Muscle of arm (tissue), 12 donors: ENCODE results near the gene ING3. TPM values are rescaled to one million over a fixed set of nuclear protein-coding genes. Genes with fewer than 3 reads are reported as not detected.

Experiments
- DNase-seq: peaks from one replicate; pipeline ENCODE4 v3.0.0-alpha.2; 2013
- polyA plus RNA-seq, 12 donors: library from polyadenylated mRNA; unstranded; fragments of 120-200 nt; gene quantifications; one replicate each; pipeline ENCODE4 v1.2.1, GENCODE V29; 2013; ENCODE audit not compliant: insufficient read length in 12 of 12

Gene ING3
- polyA plus RNA-seq, 12 donors = 14.2 to 32.3 (median 22.5) TPM; not detected in 1

DNA sequence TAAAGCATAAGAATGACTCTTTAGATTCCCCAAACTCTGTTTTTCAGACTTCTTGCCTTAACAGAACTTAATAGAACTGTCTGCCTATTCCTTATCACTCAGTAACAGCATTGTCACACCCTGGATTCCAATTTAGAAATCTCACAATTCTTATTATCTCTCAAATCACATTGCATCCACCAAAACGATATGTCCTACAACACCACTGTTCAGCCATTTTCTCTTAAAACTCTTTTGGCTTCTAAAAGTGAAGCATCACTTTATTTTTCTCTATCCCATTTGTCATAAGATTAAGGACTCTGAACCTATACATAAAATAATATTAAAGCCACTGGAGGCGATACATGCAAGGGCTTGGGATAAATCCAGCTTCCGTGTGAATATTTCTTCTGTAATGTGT is 36.7 kb downstream of the ING3 start:
- no peak for DNase-seq

- peak; percentile 94 for DNase-seq
Measured at GRCh38 chr7:120987683-120988590, 37.4 kb downstream of the ING3 start.

DNA sequence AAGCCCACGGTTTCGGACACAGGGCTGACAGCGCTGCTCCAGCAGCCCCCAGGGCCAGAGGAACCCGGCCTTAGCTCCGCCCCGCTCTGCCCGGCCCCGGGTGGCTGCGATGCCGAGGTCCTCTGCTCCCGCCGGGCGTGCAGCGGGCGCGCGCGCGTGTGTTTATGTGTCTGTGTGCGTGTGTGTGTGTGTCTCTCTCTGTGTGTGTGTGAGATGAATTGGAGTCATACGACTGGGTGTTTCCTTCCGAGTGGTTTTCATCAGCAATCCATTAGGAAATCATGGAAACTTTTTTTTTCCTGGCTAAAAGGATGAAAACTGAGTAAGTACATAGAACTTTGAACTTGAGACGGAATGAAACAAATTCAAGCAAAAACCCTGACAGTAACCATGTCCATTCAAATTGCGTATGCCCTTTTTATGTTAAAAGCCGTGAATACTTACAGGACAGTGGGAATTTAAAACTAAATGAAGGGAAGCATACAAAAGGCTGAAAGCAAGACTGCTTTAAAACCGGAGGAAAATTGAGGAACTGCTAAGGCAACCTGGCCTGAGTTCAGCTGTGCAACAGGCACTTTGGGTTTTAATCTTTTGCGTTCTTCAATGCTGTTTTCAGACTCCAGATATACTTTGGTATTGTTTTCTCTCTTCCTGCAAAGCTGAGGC is 38.1 kb downstream of the ING3 start, which contains the start of gene CPED1:
Gene CPED1, plus strand, starts transcription at position 121 of the 666 bp plus-strand sequence. CDS start 911 bp downstream, outside the sequence.
- DNase-seq = peak; percentile 78

- peak; percentile 65 for DNase-seq
Measured at GRCh38 chr7:120989257-120990220, 39.0 kb downstream of the ING3 start.

DNA sequence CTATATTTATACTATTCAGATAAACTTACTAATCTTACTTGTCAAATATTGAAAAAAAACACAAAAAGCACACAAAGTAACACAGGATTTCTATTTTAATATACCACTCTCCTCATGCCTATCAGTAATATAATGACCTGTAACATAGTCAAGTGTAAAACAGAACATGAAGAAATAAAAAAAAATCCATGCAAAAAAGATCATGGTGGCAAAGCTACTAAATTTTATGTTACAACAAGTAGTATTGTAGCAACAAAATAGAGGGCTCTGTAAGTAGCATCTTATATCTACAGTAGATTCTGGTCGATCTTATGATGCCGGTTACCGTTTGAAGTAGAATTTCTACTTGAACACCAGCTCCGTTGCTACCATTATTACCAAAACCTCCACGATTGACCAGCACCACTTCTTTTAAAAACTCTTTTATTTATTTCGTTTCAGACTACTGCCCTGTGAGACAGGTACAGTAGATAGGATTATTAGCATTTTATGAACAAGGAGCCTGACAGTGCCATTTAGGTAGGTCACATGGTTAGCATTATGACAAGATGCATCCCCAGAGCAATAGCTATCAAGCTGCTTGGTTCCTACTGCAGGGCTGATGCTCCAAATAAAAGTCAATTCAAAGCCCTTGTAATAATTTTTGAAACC is 40.0 kb downstream of the ING3 start:
- DNase-seq = peak; percentile 43

DNA sequence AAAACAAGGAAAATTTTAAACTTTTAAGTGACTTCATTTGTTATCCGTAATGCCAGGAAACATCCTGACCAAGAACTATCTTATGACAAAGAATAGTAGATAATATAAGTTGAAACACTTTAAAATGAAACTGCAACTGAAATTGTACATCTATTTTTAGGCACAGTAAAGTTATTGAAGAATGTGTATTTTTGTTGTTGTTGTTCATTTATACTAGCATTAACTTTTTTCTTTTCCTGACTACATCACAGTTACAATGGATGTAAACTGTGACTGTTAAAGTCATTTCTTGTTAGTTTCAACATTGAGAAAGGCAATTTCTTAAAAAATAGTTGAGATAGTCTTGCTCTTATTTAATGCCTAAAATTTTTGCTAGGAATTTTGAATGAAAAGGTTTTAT is 40.6 kb downstream of the ING3 start:
- no peak for DNase-seq

DNA sequence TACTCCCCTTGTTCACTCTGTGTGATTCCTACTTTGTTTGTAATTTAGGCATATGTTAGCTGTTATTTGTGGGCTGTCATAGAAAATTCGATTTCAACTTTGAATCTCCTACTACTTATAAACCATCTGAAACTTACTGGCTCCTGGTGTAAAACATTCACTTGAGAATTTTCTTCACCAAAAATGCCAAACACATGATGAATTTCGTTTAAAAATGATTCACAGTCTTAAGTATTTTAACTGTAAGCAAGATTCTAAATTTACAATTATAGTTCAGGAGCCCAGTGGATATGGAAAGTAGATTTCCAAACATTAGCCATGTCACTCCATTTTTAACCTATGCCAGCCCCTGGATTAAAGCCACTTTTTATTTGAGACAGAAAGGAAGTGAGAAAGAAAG is 41.0 kb downstream of the ING3 start:
- peak; percentile 63 for DNase-seq

DNA sequence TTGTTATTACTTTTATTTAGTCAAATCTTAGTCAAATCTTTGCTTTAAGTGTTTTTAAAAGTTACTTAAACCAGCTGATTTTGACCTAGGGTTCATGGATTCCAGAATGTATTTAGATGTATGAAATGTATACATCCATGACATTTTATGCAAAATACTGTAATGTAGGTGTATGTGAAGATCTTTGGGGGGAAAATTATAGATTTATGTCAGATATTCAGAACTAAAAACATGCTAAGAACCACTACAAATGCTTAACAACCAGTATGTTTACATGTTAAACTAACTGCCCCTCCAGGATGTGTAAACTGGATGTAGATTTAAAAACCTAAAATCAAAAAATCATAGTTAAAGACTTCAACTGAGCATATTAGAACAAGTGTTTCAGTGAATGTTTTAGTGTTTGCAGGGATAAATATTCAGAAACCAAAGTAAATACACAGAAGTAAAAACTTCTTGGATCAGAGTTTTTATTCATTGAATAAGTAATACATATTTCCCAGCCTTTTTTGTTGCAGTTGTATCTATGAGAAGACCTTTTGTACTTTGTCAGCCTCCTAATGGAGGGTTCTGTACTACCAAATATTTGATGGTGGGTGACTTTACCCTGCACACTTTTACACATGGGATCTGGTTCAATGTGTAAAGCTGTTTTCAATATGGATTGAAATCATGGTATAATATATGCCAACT is 41.8 kb downstream of the ING3 start:
- DNase-seq = no peak

GRCh38 chr7:120992965-120993494 is 42.5 kb downstream of the ING3 start:
- peak; percentile 78 for DNase-seq

- no peak for DNase-seq
Measured at GRCh38 chr7:120993553-120994191, 43.1 kb downstream of the ING3 start.

DNA sequence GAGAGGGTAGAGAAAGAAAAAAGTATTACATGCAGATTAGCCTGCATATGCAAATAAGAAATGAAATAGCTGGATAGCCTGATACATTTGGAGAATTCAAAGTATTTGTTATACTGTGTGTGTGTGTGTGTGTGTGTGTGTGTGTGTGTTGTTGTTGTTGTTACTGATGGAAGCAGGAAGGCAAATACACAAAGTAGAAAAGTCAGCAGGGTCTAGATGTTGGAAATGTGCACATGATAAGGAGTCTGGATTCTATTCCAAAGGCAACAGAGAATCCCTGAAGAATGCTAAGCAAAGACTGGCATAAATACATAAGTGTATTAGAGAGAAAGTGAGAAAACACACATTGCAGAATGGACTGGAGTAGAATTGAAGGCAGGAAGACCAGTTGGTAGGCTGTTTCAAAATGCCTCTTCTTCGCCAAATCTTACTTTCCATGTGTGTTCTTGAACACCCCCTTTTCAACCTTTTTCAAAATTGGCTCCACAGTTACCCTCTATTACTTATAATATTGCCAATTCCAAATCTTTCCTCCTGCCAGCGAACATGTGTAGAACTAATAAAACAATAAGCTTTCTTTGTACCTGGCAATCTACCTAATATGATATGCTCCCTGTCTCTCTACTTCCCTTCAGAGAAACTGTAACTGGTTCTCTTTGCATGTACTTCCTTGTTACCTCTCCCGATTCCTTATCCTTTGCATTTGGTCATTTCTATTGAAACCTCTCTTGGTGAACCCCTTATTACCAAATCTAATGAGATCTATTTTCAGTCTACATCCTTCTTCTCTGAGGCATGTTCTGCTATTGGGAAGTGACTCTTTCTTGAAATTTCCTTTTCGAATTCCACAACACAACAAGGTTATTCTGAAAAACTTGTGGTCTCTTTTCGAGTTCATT is 44.2 kb downstream of the ING3 start:
- DNase-seq = no peak

GRCh38 chr7:120995654-120996053 is 45.1 kb downstream of the ING3 start:
- no peak for DNase-seq

- DNase-seq = peak; percentile 72
Measured at GRCh38 chr7:120996333-120996987, 45.9 kb downstream of the ING3 start.

- no peak for DNase-seq
Measured at GRCh38 chr7:120996988-120997345, 46.4 kb downstream of the ING3 start.

DNA sequence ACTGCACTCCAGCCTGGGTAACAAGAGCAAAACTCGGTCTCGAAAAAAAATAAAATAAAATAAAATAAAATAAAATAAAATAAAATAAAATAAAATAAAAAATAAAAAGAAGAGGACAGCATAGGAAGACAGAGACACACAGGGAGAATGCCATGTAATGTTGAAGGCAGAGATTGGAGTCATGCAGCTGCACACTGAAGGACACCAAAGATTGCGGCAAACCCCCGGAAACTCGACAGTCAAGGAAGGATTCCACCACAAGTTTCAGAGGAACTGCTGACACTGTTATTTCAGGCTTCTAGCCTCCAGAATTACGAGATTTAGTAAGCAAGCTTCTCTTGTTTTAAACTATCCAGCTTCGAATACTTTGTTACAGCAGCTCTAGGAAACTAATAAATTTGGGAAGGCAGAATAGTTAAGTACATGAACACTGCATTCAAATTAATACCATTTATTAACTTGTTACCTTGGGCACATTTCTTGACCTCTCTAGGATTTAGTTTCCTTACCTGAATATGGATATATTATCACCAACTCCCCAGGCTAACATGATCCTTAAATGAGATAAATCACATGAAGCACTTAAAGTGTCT is 47.4 kb downstream of the ING3 start:
- no peak for DNase-seq

DNA sequence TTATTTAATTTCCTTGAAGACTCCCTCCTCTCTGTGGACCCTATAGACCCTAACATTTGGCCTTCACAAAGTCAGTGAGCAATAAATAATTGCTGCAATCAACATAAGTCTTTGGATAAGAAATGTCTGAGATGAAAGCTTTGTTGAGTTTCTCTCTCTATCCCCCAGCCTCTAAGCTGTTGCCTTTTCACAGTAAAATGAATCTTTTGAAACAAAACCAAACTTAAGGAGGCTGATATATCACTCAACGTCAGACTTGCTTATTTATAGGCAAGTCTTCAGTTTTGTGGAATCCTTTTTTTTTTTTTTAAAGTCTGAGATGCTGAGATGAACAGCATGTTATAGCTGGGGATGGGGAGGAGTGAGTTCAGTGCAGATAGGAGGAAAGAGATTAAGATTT is 47.9 kb downstream of the ING3 start:
- no peak for DNase-seq

DNA sequence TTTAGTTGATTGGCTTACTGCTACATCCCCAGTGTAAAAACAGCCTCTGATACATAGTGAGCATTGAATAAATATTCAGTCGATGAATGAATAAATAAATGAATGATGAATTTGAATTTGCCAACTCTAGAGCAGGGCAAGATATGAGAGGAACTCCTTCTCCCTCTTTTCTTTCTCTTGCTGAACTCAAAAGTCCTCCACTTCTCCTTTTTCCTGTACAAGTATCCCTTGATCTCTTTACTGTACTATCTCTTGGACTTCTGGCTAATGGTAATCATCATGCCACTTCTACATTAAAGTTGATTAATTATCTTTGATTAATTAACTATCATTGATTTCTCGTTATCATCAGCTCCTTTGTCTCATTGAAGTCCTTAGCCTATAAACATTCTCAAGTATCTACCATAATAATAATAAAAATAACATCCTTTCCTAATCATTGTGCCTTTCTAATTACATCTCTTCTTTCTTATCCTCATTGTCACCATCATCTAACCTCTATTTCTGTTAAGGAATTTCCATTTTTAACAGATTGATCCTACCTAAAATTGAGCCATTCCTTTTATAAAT is 48.5 kb downstream of the ING3 start:
- no peak for DNase-seq
